HG02759 (cell line): ENCODE results near the gene KLHL10.
A peak's percentile ranks its signal among the peaks of the same experiment; 100 is the strongest.

Experiments
- ATAC-seq: cut with Tn5 transposase; IDR thresholded peaks from one replicate; pipeline ENCODE4 v1.9.1; 2021; ENCODE audit warnings: mild to moderate bottlenecking, moderate library complexity; ENCODE audit not compliant: unreplicated experiment

KLHL10 gene

DNA sequence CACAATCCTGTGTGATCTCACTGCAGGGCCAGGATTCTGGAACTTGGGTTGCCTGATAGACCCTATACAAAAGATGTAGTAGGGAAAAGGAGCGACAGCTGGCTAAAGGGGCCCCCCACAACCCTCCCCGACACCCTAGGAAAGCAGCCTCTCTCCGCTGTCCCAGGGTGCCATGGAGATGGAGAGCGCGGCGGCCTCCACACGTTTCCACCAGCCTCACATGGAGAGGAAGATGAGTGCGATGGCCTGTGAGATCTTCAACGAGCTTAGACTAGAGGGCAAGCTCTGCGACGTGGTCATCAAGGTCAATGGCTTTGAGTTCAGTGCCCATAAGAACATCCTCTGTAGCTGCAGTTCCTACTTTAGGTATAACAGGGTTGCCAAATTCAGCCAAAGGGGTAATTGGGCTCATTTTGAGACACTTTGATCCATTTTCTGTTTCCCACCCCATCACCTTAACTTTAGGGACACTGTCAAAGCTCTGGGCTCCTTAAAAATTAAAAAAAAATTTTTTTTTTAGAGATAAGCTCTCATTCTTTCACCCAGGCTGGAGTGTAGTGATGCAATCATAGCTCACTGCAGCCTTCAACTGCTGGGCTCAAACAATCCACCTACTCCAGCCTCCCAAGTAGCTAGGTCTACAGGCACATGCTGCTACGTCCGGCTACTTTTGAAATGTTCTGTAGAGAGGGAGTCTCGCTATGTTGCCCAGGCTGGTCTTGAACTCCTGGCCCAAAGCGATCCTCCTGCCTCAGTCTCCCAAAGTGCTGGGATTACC, at the start of gene KLHL10:
TSS of gene KLHL10 (plus strand) at position 65 of the 778 bp plus-strand sequence. CDS start at position 173, 108 bp downstream.
- ATAC-seq: no peak

DNA sequence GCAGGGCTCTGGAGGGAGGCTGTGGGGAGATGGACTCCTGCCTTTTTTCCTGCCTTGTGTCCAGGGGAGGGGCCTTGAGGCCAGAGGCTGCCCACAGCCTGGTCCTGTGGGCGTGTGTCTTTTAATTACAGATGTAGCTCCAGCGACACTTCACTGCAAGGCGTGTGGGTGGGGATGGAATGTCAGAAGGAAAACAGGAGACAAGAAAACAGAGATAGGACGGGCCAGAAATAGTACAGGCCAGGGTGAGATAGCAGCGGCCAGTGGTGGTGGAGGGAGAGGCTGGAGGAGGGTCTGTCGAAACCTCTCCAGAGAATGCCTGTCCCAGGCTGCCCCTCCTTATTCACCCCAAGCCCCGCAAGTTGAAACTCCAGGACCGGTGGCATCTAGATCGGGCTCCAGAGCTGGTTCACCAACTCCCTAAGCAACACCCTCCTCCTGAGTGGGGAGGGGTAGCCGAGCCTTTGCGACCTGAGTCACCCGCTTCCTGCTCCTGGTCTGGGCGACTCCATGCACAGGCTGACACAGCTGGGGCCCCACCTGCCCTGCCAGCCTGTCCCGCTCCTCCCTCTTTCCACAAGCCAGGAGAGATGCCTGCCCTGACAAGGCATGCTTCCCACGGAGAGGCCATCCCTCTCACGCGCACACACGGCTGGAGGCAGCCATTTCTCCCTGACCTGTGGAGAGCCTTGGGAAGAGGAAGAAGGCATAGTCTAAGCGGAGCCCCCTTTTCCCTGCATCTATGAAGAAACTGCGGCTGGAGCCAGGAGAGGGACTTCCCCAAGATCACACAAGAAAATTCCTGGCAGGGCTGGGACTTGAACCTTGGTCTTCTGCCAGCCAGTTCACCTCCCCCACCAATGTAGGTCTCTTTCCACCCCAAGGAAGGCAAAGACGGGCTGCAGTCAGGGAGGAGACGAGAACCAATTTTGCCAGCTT, 44.5 kb upstream of the KLHL10 start:
- ATAC-seq: no peak

DNA sequence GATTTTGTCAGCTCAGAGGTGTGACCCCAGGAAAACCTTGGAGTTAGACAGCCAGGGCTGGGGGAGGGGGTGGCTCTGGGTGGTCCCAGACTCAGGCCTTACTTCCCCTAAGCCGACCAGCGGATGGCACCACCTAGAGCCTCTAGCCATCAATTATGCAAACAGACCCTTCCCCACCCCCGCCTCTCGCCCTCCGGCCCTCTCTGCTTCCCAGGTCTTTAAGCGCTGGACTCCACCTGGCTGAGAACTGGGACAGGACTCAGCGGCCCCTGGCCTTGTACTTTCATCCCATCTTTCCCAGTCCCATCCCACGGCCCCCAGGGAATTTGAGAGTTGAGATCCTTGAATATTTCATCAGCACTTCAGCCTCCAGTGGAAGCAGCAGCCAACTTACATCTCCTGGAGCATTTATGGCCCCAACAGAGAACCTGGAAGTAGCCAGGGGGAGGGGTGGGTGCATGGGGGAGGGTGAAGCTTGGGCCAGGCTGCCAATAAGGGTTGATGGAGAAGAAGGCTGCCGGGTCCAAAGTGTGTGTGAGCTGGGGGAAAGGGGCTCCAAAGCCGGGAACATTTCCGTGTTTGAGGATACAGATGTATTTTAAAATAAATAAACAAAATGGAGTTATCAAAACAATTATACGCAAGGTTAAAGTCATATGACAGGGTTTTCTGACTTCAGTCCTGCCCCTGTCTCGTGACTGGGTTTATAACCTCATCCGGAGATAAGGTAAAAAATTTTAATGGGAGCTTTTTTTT, 43.7 kb upstream of the KLHL10 start:
- no peak for ATAC-seq

DNA sequence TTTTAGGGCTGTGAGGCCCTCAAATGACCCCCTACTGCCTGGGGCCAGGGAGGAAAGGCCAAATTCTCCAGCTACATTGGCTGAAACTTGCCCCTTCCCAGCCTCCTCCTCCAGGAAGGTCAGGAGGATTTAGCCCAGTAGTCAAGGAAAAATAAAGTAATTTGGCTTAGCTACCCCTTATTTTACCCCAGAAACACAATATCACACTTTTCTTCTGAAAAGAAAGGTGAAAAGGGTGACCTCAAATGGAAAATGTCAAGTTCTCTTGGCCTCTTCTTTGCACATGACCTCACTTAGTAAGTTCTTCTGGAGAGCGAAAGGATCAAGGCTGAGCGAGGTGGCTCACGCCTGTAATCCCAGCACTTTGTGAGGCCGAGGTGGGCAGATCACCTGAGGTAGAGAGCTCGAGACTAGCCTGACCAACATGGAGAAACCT, 43.1 kb upstream of the KLHL10 start:
- no peak for ATAC-seq

DNA sequence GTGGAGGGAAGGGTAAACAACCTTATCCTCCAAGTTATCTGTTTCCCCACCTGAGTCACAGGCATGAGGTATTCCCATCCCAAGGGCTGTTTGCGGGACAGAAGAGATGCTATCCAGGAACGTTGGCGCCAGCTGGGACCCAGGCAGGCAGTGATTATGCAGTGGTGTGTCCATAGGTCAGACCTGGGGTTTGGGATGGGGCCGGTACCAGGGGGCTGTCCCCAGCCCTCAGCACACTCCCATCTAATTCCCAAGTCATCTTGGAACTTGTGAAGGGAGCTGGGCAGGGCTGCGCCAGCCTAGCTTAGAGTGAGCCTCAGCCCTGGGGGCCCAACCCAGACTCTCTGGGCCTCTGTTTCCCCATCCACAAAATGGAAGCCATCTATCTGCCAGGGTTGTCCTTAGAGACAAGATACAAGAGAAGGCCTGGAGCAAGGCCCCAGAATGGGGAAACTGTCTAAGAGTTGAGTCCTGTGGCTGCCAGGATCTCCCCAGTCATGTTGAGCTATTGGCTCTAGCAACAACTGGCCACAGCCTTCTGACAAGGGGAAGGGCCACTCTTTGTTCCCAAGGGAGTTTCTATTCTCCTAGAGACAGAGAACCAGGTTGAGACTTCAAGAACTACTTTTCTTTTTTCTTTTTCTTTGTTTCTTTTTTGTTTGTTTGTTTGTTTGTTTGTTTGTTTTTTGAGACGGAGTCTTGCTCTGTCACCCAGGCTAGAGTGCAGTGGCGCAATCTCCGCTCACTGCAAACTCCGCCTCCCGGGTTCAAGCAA, 41.3 kb upstream of the KLHL10 start:
- ATAC-seq: no peak

DNA sequence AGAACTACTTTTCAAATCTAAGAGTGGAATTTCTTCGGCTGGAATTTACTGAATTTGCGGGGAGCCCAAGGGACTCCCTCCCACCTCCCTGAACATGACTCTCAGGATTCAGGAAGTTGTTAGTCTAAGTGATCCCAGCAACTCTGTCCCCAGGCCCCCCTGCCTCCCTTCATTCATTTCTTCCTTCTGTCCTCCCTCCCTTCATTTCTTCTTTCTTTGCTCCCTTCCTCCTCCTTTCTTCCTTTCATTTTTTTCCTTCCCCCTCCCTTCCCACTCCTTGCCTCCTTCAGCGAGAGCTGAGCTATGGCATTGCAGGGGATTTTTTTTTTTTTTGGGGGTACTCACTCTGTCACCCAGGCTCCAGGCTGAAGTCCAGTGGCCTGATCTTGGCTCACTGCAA, 40.2 kb upstream of the KLHL10 start:
- ATAC-seq: no peak

DNA sequence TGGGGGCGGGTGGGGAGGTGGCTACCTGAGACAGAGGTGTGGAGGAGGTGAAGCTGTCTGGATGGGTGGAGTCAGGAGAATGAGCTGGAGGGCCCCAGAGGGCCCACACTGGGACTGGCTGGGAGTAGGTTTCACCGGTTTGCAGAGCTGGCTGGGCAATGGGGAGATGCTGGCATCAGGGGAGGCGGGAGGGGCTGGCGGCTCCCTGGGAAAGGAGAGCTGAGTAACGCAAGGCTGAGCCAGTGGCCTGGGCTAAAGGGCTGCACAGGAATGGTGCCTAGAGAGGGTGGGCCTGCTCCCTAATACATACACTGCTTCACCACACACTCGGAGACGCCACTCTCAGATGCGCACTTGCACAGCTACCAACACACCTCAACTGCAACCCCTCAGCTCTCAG, 38.3 kb upstream of the KLHL10 start:
- no peak for ATAC-seq

DNA sequence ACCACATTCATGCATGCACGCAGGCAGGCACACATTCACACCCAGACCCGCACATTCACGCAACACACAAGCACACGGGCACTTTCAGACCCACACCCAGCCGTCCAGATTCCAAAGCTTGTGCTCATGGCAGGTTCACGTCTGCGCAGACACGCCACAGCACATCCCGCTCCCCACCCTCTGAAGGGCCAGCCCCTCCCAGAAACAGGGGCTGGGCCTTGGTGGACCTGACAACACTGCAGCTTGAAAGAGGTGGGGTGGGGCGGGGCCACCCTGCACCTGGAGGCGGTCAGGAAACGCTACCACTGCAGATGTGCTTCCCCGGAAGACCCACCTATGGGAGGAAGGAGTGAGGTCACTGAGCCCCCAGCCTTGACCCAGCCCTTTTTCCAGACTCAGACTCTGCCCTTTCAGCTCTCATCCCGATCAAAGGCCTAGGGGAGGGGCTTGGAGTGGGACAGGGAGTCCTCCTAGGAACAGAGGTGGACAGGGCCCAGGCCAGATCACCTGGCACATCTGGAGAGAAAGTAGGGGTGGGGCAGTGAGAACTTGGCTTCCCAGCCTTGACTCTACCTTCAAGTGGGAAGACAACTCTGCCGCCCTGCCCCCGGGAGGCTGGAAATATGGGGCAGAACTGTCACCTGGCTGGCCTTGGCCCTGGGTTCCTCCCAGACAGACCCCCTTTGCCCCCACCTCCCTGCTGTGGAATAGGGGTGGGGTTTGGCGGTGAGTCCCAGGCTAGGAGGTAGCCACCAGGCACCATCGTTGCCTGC, 36.8 kb upstream of the KLHL10 start:
- ATAC-seq: no peak

DNA sequence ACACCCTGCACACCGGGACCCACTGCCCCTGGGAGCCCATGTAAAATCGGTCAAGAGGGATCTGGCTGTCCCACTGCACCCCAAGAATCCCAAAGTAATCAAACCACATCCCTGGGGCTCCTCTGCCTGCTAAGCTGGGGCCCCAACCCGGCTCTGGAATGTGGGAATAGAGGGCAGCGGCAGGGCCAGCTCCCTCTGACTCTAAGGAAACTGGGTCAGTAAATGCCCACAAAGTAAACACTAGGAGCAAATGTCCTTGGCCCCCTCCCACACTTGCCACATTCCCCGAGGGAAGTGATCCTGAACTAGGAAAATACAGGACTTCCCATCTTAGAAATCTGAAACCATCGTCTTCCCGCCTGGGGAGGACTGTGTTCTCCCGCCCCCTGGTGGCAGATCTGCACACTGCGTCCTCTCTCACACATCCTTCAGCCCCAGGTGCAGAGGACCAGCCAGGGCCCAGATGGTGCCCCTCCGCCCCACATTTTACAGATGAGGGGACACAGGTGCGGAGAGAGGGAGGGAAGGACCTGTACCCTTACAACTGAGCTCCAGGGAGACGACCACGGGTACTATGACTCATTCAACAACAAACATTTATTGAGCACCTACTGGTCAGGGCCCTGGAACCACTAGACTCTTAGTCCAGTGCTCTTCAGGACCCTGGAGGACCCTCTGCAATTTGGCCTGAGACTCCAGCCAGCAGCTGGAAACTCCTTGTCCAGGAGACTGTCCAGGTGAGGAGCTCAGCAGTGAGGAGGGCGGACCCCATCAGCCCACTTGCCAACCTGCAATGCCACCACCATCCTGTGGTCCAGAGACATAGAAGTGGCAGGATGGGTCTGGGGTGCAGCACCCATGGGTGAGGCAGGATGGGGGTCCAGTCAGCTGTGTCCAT, 36.0 kb upstream of the KLHL10 start:
- ATAC-seq: no peak

DNA sequence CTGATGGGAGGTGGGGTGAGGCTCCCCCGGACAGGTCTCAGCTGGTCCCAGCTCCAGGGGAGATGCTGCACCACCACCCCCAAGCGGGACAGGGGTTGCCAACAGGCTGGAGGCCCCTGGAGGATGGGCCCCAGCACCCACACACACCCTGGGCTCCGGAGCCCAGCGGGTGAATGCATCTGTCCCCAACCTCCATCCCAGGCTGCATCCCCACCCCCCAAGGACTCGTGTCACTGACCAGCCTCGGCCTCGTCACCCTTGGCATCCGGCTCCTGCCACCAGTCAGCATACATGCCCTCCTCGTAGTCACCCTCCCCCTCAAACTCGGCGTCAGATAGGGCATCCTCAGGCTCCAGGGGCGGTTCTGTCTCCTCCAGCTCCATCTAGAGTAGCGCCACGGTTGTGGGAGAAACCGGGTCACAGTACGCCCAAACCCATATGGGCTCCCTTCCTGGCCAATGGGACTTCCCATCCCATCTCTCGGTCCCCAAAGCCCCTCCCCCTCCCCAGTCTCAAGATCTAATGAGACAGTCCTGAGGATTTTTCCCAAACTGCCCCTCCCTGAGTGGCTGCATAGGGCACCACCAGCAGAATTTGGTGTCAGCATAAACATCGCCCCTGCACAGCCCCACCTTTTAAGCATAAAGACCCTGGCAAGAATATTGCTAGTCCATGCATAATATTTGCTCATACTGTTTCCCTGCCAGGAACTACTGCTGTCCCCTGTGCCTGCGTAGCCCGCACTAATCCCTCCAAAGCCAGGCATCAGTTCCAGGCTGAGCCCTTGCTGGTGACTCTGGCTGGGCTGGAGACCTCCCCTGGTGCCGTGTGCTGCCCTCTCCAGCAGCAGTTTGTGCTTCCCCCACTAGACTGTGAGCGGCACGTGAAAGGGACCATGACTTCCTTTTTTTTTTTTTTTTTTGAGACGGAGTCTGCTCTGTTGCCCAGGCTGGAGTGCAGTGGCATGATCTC, 34.3 kb upstream of the KLHL10 start:
- no peak for ATAC-seq

DNA sequence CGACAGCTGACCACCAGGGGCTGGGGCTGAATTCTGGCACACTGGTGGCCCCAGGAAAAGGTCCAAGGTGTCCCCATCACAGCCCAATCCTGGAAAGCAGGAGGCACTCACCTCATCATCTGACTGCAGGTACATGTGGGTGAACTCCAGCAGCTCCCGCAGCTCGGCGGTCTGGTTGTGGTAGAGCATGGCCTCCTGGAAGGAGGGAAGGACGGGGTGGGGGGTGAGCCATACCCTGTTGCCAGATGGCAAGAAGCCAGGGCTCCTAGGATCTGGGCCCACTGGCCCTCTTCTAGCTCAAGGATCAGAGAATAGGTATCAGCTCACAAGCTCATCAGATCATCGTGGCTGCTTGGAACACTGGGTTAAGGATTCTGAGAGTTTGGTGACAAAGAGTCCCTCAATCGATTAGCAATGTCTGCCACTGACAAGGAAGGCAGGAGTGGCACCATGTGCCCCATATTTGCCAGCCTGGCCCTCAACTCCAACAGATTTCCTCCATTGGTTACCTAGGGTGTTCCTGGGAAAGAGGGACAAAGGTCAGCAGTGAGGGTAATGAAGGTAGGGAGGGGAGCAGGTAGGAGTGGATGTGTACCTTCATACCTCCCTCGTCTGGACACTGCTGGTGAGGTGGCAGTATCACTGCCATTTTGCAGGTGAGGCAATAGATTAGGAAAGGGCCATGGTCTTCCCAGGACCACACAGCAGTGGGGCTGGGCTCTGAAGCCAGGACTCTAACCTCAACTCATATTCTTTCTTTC, 30.8 kb upstream of the KLHL10 start:
- ATAC-seq: no peak

DNA sequence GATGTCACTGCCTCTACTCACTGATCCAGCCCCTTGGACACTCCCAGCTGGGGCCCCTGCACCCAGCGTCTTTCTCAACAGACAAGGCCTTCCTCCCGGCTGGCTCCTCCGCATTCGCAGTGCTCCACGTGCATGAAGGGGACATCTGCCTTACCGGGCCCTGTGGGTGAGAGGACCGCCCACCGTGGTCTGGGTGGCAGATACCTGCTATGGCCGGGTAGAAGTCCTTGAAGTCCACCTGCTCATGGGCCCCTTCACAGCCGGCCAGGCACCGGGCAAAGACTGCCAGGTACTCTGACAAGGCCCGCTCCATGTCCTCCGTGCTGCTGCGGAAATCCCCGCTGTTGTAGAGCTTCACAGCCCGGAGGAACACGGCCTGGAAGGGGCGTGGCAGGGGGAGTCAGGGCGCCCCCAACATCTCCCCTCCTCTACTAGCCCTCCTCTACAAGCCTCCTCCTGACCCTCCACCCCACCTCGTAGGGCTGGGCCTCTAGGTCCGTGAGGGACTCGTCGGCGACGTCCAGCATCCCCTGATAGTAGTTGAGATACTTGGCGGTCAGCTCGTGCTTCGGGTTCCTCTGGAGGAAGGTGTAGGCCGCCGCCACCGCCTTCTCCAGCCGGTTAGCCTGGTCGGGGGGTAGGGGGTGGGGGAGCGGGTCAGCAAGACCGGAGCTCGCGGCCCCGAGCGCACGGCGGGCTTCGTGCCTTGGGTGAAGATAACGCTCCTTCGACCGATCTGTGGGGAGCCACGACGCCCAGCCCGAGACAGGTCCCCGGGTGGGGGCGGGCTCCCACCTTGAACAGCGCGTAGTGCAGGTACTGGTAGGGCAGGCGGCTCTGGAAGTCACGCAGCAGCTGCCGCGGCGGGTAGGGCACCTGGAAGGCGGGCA, 26.7 kb upstream of the KLHL10 start:
- peak; percentile 12 for ATAC-seq

DNA sequence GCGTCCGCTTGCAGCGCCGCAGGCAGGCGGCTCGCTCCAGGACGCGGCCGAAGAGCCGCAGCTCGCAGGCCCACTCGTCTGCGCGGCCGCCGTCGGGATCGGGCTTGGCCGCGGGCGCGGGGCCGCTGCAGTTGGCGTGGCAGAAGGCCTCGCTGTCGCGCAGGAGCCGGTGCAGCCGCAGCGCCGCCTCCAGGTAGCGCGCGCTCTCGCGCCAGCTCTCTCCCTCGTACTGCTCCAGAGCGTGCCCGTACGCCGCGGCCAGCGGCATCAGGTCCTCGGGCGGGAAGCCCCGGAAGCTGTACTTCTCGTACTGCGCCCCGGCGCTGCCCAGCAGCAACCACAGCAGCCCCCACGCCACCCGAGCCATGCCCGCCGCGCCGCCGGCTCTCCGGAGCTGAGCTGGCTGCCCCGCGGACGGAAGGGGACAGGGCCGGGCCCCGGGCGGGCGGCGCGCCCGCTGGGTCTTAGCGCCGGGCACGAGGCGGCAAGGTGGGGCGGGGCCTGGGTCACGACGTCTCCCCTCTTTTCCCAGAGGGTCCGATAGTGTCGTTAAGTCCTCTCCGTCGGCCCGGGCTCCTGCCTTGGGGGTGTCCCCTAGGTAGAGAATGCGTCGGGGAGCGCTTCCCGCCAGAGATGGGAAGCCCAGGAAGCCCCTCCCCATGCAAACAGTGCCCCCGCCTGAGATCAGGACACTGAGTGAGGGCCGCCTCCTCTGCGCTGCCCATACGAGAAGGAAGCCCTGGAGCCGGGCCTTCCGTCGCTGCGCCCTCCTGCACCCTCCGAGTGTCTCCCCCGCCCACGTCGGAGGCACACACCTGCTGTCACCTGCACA, 25.9 kb upstream of the KLHL10 start, which contains the start of gene P3H4:
TSS of gene P3H4 (minus strand) at position 401 of the 832 bp plus-strand sequence. CDS start at position 367, 34 bp downstream.
- ATAC-seq: peak; percentile 80

DNA sequence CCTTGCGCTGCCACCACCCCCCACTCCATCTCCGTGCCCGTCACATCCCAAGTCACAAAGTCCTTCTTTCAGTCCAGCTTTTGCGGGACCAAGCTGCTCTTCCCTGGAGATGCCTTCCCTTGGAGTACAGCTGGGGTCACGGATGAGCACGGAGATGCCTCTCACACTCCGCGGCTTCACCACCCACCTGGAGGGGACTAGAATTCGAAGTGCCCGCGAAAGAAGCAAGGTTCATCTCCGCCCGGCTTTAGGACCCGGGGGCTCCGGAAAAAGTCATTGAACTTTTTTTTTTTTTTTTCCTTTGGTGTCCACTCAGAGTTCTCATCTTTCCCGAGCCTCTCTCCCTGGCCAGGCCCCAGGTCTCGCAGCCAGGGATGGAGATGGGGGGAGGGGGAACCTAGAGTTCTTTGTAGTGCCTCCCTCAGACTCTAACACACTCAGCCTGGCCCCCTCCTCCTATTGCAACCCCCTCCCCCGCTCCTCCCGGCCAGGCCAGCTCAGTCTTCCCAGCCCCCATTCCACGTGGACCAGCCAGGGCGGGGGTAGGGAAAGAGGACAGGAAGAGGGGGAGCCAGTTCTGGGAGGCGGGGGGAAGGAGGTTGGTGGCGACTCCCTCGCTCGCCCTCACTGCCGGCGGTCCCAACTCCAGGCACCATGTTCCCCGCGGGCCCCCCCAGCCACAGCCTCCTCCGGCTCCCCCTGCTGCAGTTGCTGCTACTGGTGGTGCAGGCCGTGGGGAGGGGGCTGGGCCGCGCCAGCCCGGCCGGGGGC, 25.1 kb upstream of the KLHL10 start, which contains the start of gene FKBP10:
TSS of gene FKBP10 (plus strand) at position 624 of the 771 bp plus-strand sequence. CDS start at position 655, 31 bp downstream.
- ATAC-seq: no peak
